Upper lobe of left lung (tissue), 4 donors: ENCODE measurements around the gene DRGX.

Experiments used
- EP300 ChIP-seq, 4 donors: sonication (generic); formaldehyde crosslinking; IDR thresholded peaks; one replicate each; pipeline ENCODE4 v1.5.1; 2017; ENCODE audit warnings: antibody characterized with exemption in 4 of 4, control low read depth in 2 of 4
- POLR2A ChIP-seq, 4 donors: fragments of 450-650 bp; IDR thresholded peaks; one replicate each; pipeline ENCODE4 v1.5.1; 2016 to 2017; ENCODE audit warnings: antibody characterized with exemption in 4 of 4, mild to moderate bottlenecking in 2 of 4
- TF ChIP-seq, protein P1 (sequence below), 6 experiments: fragments of 450-650 bp in 4 of 6; fragments of 200-600 bp in 2 of 6; sonication (generic) in 2 of 6; IDR thresholded peaks; one replicate each; pipeline ENCODE4 v1.5.1; 2016 to 2019; ENCODE audit warnings: antibody characterized with exemption in 6 of 6

DNA sequence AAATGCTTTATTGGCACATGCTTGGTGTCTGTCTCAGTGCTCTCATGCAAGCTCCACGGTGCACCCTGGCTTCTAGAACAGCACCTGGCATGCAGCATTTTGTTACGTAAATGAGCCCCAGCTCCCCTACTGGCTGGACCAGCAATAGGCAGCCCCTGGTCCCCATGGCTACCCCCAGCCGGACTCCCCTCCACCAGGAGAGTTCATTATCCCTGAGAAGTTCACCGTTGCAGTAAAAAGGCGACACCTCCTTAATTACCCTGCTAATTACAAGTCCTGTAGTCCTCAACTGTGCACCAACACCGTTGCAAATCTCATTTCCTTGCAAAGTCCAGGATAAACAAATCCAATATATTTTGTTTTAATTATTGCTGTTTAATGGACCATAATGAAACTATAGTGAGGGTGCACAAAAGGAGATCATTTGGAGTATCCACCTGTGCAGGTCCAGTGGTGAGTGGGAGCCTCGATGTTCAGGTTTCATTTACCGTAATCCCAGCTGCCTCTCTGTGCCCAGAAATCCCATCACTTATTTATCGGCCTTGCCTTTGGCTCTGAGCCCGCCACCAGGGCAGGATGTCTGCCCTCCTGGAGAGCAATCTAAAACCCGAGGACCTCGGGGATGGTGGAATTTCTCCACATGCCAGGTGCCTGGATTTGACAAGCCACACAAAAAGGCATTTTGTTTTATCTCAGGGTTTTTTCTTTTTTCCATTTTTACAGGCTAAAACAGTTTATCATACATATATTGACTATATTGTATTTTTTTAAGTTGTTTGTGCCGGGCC, 12.8 kb upstream of the DRGX start:
- no peak for TF ChIP-seq EP300 (IDR thresholded peaks at IDR 0.05)
- TF ChIP-seq, protein P1, sequence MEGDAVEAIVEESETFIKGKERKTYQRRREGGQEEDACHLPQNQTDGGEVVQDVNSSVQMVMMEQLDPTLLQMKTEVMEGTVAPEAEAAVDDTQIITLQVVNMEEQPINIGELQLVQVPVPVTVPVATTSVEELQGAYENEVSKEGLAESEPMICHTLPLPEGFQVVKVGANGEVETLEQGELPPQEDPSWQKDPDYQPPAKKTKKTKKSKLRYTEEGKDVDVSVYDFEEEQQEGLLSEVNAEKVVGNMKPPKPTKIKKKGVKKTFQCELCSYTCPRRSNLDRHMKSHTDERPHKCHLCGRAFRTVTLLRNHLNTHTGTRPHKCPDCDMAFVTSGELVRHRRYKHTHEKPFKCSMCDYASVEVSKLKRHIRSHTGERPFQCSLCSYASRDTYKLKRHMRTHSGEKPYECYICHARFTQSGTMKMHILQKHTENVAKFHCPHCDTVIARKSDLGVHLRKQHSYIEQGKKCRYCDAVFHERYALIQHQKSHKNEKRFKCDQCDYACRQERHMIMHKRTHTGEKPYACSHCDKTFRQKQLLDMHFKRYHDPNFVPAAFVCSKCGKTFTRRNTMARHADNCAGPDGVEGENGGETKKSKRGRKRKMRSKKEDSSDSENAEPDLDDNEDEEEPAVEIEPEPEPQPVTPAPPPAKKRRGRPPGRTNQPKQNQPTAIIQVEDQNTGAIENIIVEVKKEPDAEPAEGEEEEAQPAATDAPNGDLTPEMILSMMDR (IDR thresholded peaks at IDR 0.05), result no peak
- no peak for TF ChIP-seq POLR2A (IDR thresholded peaks at IDR 0.05)
